ENCODE results near the gene REM1.

The REM1 gene

GRCh38 chr20:31523361-31524283 is 48.5 kb downstream of the REM1 start:
- no peak for DNase-seq

- DNase-seq, result no peak
These were observed 52.2 kb downstream of the REM1 start for GRCh38 chr20:31527266-31527665.

All from HCEC 1CT (cell line).